ENCODE measurements around the gene ATP6V0A4.

DNA sequence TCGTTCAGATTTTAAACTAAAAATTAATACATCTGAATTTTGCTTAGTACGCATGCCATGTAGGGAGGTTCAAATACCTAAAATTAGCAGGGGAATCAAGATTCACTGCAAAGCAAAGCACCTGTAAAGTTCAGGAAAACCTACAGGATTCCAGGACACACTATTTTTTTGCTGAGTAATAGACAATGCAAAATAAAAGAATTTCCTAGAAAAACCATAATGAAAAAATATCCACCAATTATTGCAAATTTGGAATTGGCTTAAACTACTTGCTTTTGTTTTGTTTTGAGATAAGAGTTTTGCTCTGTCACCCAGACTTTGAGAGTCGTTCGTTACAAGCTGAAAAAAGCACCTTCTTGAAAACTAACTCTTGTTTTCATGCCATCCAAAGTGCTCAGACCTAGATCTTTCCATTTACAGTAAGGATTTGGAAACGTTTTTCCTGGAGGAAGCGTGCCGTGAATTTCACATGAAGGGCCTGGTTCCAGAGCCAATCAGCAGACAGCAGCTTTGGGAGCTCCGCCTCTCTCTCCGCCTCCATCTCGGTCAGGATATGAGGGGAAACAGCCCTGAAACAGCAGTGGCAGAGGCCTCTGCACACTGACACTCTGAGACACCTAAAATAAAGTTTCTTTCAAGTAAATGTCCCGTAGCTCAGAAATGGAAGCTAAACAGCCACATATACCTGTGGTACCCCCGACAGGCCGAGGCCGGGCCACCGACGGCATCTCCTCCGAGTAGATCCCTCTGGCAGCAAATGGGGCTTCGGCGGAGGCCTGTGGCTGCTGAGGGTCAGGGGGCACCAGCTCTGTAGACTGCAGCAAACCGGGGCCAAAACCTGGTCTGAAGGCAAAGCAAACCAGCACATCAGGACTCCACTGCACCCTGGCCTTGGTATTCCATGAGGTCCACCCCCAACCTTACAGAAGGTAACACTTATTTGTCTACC lies 45.9 kb upstream of the ATP6V0A4 start:
- no peak for TF ChIP-seq EZH2 (optimal IDR thresholded peaks at IDR 0.05; ENCODE audit: low read depth, low read length)
- TF ChIP-seq, protein P1, sequence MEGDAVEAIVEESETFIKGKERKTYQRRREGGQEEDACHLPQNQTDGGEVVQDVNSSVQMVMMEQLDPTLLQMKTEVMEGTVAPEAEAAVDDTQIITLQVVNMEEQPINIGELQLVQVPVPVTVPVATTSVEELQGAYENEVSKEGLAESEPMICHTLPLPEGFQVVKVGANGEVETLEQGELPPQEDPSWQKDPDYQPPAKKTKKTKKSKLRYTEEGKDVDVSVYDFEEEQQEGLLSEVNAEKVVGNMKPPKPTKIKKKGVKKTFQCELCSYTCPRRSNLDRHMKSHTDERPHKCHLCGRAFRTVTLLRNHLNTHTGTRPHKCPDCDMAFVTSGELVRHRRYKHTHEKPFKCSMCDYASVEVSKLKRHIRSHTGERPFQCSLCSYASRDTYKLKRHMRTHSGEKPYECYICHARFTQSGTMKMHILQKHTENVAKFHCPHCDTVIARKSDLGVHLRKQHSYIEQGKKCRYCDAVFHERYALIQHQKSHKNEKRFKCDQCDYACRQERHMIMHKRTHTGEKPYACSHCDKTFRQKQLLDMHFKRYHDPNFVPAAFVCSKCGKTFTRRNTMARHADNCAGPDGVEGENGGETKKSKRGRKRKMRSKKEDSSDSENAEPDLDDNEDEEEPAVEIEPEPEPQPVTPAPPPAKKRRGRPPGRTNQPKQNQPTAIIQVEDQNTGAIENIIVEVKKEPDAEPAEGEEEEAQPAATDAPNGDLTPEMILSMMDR (IDR thresholded peaks at IDR 0.05; ENCODE audit: low read length) = no peak
